Measurements from ENCODE around the gene B4GAT1. TPM values are rescaled to one million over a fixed set of nuclear protein-coding genes. Genes with fewer than 3 reads are reported as not detected.
"Not testable (repeated sequence)": the region's sequence is repeated elsewhere in the genome, so short reads cannot be mapped to it uniquely, and the experiment has no call there.

The B4GAT1 gene
- polyA plus RNA-seq, 2 of the 4 experiments (the other 2 are of a cell fraction), result 11.0 to 18.0 TPM

- TF ChIP-seq E2F6 (IDR thresholded peaks at IDR 0.05; ENCODE audit: borderline replicate concordance, low read depth), result no peak
- TF ChIP-seq NPAS2 (CRISPR knock-in tag; IDR thresholded peaks at IDR 0.05; ENCODE audit: borderline replicate concordance), result no peak
- TF ChIP-seq HOXA7 (CRISPR knock-in tag; IDR thresholded peaks at IDR 0.05), result no peak
- TF ChIP-seq RFX5 (IDR thresholded peaks at IDR 0.05), result no peak
- TF ChIP-seq PHF8 (IDR thresholded peaks at IDR 0.05; ENCODE audit: borderline replicate concordance, low read depth), result no peak
- no peak for TF ChIP-seq CBX8 (IDR thresholded peaks at IDR 0.05)
- no peak for TF ChIP-seq NFE2L2 (conservative IDR thresholded peaks at IDR 0.05; ENCODE audit: low read length)
- no peak for TF ChIP-seq JUN (IDR thresholded peaks at IDR 0.05)
- no peak for TF ChIP-seq POLR2A (IDR thresholded peaks at IDR 0.05; ENCODE audit: low read length)
- no peak for TF ChIP-seq ZC3H11A (IDR thresholded peaks at IDR 0.05)
- no peak for TF ChIP-seq BHLHE40 (IDR thresholded peaks at IDR 0.05; ENCODE audit: low read depth, low read length)
- CTCF ChIA-PET, result interaction anchor here (0.6 to 2.1 kb wide), 5 partner anchors 11 to 49 kb away, joined by 3 to 10 read pairs (median 3); no protein-coding TSS in a partner anchor
- Histone ChIP-seq H3K9me3 (no peaks in the 10 kb centered on the region), H3K4me3 (no peak overlapping the region), H3K4me1 (no peaks in the 10 kb centered on the region), H3K27ac (no peak overlapping the region), H3K4me2 (no peak overlapping the region)
- POLR2A ChIA-PET, result no interaction called here
- WGBS (ENCODE audit: missing lambda C conversion rate), result 95% methylated on average over 15 of the region's 15 CpGs
- no peak for FAIRE-seq
- ATAC-seq, result no peak
- DNase-seq (ENCODE audit: low read depth in 1 of 2, low spot score in 1 of 2), result no peak
Observed at GRCh38 chr11:66360406-66361073, 13.1 kb upstream of the B4GAT1 start.

GRCh38 chr11:66359662-66360087, 12.2 kb upstream of the B4GAT1 start:
- ATAC-seq, result peak in 1 of 2 experiments; percentile 44; a peak in 3 of 6 replicates
- no peak for DNase-seq (ENCODE audit: low read depth in 1 of 2, low spot score in 1 of 2)
- FAIRE-seq, result no peak
- Histone ChIP-seq H3K9me3 (no peaks in the 10 kb centered on the region), H3K27ac (no peak overlapping the region), H3K4me1 (no peaks in the 10 kb centered on the region), H3K4me3 (no peak overlapping the region), H3K4me2 (no peak overlapping the region)
- 63% methylated on average over 3 of the region's 3 CpGs for WGBS (ENCODE audit: missing lambda C conversion rate)
- POLR2A ChIA-PET, result no interaction called here
- TF ChIP-seq HOXA7 (CRISPR knock-in tag; IDR thresholded peaks at IDR 0.05) (no peak), CEBPB (IDR thresholded peaks at IDR 0.05) (no peak), JUNB (IDR thresholded peaks at IDR 0.05) (no peak), FOSL2 (IDR thresholded peaks at IDR 0.05) (no peak), FOSL2 (CRISPR knock-in tag; IDR thresholded peaks at IDR 0.05) (no peak), REST (IDR thresholded peaks at IDR 0.05) (no peak), CBX8 (IDR thresholded peaks at IDR 0.05) (no peak), EHMT2 (IDR thresholded peaks at IDR 0.05; ENCODE audit: low read depth) (no peak), CHD2 (IDR thresholded peaks at IDR 0.05; ENCODE audit: low read length, partially characterized antibody) (no peak), POLR2AphosphoS2 (conservative IDR thresholded peaks at IDR 0.05; ENCODE audit: low read length) (no peak), BHLHE40 (IDR thresholded peaks at IDR 0.05; ENCODE audit: low read depth, low read length) (no peak), NR3C1 (IDR thresholded peaks at IDR 0.05) (no peak)
- CTCF ChIA-PET, result interaction anchor here (0.6 to 2.1 kb wide), 2 partner anchors 30 to 47 kb away, joined by 3 to 10 read pairs; no protein-coding TSS in a partner anchor

GRCh38 chr11:66350560-66351235, 3.3 kb upstream of the B4GAT1 start:
- POLR2A ChIA-PET, result interaction anchor here (1.0 kb wide), 1 partner anchor 38 kb away, joined by 4 read pairs; no protein-coding TSS in a partner anchor
- CTCF ChIA-PET, result interaction anchor here (0.6 to 2.9 kb wide), 6 partner anchors 13 to 483 kb away, joined by 3 to 19 read pairs (median 6); no protein-coding TSS in a partner anchor
- FAIRE-seq; H3K9me3 ChIP-seq; H3K4me3 ChIP-seq; H3K27ac ChIP-seq; ATAC-seq; DNase-seq (ENCODE audit: low read depth in 1 of 2, low spot score in 1 of 2): not testable (repeated sequence)
- 79% methylated on average over 8 of the region's 8 CpGs for WGBS (ENCODE audit: missing lambda C conversion rate)
- peak overlapping the region; percentile 22; the same call in 1 of the 3 replicates for H3K4me2 ChIP-seq
- H3K4me1 ChIP-seq, result peaks cover 23% of the 10 kb centered on the region
